ENCODE results near the gene APBA1. TPM values are rescaled to one million over a fixed set of nuclear protein-coding genes. Genes with fewer than 3 reads are reported as not detected.

The APBA1 gene
- total and polyA plus RNA-seq, 9 of the 15 experiments (the other 6 are each of a cell fraction or from before 2014, with no cell fraction given) = 0.01 to 0.02 TPM; not detected in 7

DNA sequence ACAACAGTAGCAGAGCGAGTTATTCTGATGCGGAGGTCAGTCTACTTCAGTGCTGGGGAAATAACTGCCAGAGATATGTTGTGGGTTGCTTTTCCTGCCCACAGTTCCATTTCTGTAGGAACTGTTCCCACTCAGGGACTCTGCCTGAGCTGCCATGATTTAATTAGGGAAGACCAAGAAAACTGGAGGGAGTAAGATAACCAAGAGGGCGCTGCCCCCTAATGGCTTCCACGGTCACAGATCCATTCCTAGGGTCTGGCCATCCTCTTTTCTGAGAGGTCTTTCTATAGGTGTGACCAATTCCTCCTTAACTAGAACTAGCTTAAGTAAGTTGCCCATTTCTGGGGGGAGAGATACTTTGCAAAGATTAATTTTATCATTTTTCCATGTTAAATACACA, 125.9 kb downstream of the APBA1 start (continued):
- TF ChIP-seq XRCC3 (IDR thresholded peaks at IDR 0.05) = no peak
- TF ChIP-seq SREBF1 (IDR thresholded peaks at IDR 0.05; ENCODE audit: borderline replicate concordance, low read depth, low read length) = no peak
- TF ChIP-seq PHB2 (IDR thresholded peaks at IDR 0.05; ENCODE audit: low read depth) = no peak

DNA sequence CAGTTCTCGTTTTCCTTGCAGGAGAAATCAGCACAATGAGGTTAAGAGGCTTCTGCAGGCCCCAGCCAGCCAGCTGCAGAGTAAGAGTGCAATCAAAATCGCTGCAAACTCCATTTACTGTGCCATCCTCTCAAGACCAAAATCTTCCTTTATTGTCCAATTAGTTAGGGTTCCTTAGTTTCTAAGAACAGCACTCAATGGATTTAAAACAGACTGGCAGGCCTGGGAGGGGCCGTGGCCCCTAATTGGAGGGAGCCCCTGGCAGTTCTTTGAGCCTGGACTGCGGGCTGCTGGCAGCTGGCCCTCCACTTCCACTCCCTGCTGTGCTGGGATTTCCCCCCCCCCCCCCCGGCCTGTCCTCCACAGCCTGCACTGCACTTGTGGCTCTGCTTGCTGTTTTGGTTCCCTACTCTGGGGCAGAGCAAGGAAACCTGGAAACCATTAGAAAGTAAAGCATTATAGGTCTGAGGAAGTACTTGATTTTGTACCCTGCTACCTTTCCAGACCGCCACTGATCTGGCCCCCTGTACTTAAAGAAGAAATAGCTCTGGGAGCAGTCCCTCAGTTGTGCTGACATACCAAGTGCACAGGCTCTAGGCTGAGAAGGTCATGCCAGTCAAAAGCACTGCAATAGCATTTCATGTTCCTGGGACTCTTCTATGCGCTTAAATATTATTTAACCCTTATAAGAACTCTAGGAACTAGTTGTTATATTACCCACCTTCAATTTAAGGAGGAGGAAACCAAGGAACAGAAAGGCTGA, 129.0 kb downstream of the APBA1 start:
- no peaks in the 10 kb centered on the region; a peak in 1 of 5 replicates for H3K27me3 ChIP-seq (ENCODE audit: control insufficient read depth in 2 of 2, insufficient read depth in 2 of 2, low read length in 2 of 2)
- ChIA-PET POLR2A (no interaction called here), CTCF (ENCODE audit: low intra/inter-chr PET ratio) (no interaction called here)
- DNase-seq (ENCODE audit: extremely low read depth in 1 of 4, low spot score in 3 of 4) (no peak), ATAC-seq (no peak), FAIRE-seq (no peak)
- in situ Hi-C loops (cut with MboI) (loop anchor here (25.0 kb wide), 1 partner anchor 481 kb away; no protein-coding TSS in a partner anchor), intact Hi-C loops (cut with micrococcal nuclease) (no loop called here)
- no peak overlapping the region for H3K9ac ChIP-seq (ENCODE audit: insufficient read depth in 1 of 2, low read depth in 2 of 2, low read length in 2 of 2)
- no peaks in the 10 kb centered on the region for H3K79me2 ChIP-seq (ENCODE audit: control insufficient read depth, insufficient read depth, low read length)
- no peaks in the 10 kb centered on the region for H3K4me1 ChIP-seq (replicated peaks in 1 of 2; ENCODE audit: control insufficient read depth in 2 of 2, insufficient read depth in 2 of 2, low read length in 2 of 2)
- no peaks in the 10 kb centered on the region for H3K9me3 ChIP-seq (replicated peaks; ENCODE audit: control insufficient read depth, insufficient read depth, low read depth, low read length)
- H4K20me1 ChIP-seq (replicated peaks; ENCODE audit: control insufficient read depth, insufficient read depth, low read length) = no peaks in the 10 kb centered on the region
- H3K36me3 ChIP-seq (ENCODE audit: control insufficient read depth, insufficient read depth, low read length) = no peaks in the 10 kb centered on the region
- no TSS peak for BruUV-seq (replicated peaks)
- H3K4me3 ChIP-seq = no peak overlapping the region
- TF ChIP-seq, protein P1, sequence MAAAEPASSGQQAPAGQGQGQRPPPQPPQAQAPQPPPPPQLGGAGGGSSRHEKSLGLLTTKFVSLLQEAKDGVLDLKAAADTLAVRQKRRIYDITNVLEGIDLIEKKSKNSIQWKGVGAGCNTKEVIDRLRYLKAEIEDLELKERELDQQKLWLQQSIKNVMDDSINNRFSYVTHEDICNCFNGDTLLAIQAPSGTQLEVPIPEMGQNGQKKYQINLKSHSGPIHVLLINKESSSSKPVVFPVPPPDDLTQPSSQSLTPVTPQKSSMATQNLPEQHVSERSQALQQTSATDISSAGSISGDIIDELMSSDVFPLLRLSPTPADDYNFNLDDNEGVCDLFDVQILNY (CRISPR knock-in tag; IDR thresholded peaks at IDR 0.05) = no peak
- TF ChIP-seq DPF2 (IDR thresholded peaks at IDR 0.05) (no peak), ARNT (IDR thresholded peaks at IDR 0.05) (no peak), MCM2 (IDR thresholded peaks at IDR 0.05; ENCODE audit: low read depth) (no peak), HNRNPLL (IDR thresholded peaks at IDR 0.05; ENCODE audit: low read depth, low read length, poor library complexity, severe bottlenecking) (no peak), ESRRA (IDR thresholded peaks at IDR 0.05; ENCODE audit: borderline replicate concordance, low read depth) (no peak), TSC22D4 (tag; IDR thresholded peaks at IDR 0.05) (no peak), PRPF4 (IDR thresholded peaks at IDR 0.05; ENCODE audit: insufficient read depth, low read depth, low read length, poor library complexity, severe bottlenecking) (no peak), MEF2A (IDR thresholded peaks at IDR 0.05; ENCODE audit: control insufficient read depth, low read depth, low read length) (no peak), ESRRB (CRISPR knock-in tag; IDR thresholded peaks at IDR 0.05; ENCODE audit: borderline replicate concordance) (no peak), ZNF444 (CRISPR knock-in tag; IDR thresholded peaks at IDR 0.05) (no peak)
- TF ChIP-seq, protein P2, sequence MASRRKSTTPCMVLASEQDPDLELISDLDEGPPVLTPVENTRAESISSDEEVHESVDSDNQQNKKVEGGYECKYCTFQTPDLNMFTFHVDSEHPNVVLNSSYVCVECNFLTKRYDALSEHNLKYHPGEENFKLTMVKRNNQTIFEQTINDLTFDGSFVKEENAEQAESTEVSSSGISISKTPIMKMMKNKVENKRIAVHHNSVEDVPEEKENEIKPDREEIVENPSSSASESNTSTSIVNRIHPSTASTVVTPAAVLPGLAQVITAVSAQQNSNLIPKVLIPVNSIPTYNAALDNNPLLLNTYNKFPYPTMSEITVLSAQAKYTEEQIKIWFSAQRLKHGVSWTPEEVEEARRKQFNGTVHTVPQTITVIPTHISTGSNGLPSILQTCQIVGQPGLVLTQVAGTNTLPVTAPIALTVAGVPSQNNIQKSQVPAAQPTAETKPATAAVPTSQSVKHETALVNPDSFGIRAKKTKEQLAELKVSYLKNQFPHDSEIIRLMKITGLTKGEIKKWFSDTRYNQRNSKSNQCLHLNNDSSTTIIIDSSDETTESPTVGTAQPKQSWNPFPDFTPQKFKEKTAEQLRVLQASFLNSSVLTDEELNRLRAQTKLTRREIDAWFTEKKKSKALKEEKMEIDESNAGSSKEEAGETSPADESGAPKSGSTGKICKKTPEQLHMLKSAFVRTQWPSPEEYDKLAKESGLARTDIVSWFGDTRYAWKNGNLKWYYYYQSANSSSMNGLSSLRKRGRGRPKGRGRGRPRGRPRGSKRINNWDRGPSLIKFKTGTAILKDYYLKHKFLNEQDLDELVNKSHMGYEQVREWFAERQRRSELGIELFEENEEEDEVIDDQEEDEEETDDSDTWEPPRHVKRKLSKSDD (conservative IDR thresholded peaks at IDR 0.05; ENCODE audit: low read length) = no peak
- no peak overlapping the region for H2AFZ ChIP-seq (ENCODE audit: low read depth, low read length)
- no peaks in the 10 kb centered on the region for H3K9me1 ChIP-seq (ENCODE audit: control insufficient read depth, insufficient read depth, low read length)
- 0% methylated on average over 7 of the region's 7 CpGs for WGBS (ENCODE audit: insufficient coverage, low coverage, missing lambda C conversion rate)
- H3K27ac ChIP-seq (ENCODE audit: extremely low read depth, low read depth, low read length) = no peak overlapping the region
- no peak overlapping the region for H3K4me2 ChIP-seq (ENCODE audit: insufficient read depth, low read length)
